IPS-18a (cell line): ENCODE results near the gene IL1RAPL1.

Experiments
- H3K27ac ChIP-seq: one replicate; pipeline ENCODE4 v1.5.1; 2013; ENCODE audit warnings: low read length
- H3K27me3 ChIP-seq: one replicate; pipeline ENCODE4 v1.6.1; 2013; ENCODE audit warnings: mild to moderate bottlenecking, low read length; ENCODE audit not compliant: control insufficient read depth, insufficient read depth
- H3K36me3 ChIP-seq: one replicate; pipeline ENCODE4 v1.6.1; 2013; ENCODE audit warnings: low read depth, low read length; ENCODE audit not compliant: control insufficient read depth
- H3K4me1 ChIP-seq: one replicate; pipeline ENCODE4 v1.6.1; 2013; ENCODE audit warnings: low read depth, low read length; ENCODE audit not compliant: control insufficient read depth
- H3K4me3 ChIP-seq: one replicate; pipeline ENCODE4 v1.5.1; 2013; ENCODE audit warnings: low read length
- H3K9ac ChIP-seq: one replicate; pipeline ENCODE4 v1.6.1; 2013; ENCODE audit warnings: mild to moderate bottlenecking, low read length, moderate library complexity
- H3K9me3 ChIP-seq: one replicate; pipeline ENCODE4 v1.6.1; 2013; ENCODE audit warnings: low read depth, low read length; ENCODE audit not compliant: control insufficient read depth

The IL1RAPL1 gene

DNA sequence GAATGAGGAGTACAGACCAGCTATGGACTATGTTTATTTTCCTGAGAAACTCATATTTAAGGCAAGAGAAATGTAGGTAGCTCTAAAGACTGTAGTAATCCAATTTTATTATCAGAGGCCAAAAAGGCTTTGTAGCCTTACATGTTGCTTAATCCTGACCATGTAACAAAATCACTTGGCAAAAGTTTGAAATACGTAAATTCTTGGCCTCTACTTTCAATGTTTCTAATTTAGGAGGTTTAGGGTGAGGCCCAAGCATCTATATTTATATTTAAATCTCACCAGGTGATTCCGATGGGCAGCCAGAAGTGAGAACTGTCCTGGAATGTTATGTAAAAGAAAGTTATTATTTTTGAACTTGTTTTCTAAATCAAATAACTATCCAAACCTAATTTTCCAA, 289.7 kb downstream of the IL1RAPL1 start:
- H3K36me3 ChIP-seq = no peaks in the 10 kb centered on the region
- H3K4me1 ChIP-seq = no peaks in the 10 kb centered on the region
- H3K9me3 ChIP-seq = peaks cover 22% of the 10 kb centered on the region
- no peak overlapping the region for H3K4me3 ChIP-seq
- H3K9ac ChIP-seq = no peak overlapping the region
- no peaks in the 10 kb centered on the region for H3K27me3 ChIP-seq
- H3K27ac ChIP-seq = no peak overlapping the region

DNA sequence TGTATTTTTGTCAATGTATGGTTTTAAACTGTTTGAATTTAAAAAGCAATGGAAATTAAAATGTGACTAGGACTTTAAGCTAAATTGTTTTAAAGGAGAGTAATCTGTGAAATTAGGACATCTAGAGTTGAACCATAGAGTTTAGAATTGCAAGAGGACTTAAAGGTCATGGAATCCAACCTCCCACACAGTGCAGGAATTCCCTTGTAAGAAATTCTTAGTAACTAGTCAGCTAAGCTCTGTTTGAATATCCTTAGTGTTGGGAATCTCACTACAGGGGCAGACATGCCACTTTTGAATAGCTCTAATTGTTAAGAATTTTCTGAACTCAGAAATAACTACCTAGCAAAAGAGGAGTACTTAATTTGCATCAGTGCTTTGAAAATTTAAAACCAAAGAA, 292.9 kb downstream of the IL1RAPL1 start:
- Histone ChIP-seq H3K27me3 (no peaks in the 10 kb centered on the region), H3K36me3 (no peaks in the 10 kb centered on the region), H3K9me3 (peaks cover 21% of the 10 kb centered on the region), H3K4me1 (no peaks in the 10 kb centered on the region), H3K9ac (no peak overlapping the region), H3K4me3 (no peak overlapping the region), H3K27ac (no peak overlapping the region)

DNA sequence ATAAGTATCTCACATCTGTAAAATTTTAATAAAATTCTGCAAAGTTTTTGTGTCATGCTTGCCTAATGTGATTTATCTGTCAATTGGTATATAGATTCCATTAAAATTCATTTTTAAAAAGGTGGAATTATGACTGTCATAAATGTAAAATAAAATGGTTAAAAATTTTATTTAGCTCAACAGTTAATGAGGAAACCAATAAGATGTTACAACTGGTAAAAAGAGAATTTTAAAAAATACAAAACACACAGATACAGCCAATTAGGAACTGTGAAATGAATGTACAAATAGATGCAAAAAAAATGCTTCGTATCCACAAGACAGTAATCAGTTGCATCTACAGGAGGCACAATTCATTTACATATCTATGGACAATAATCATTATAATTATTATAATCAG, 297.6 kb downstream of the IL1RAPL1 start:
- no peaks in the 10 kb centered on the region for H3K36me3 ChIP-seq
- H3K9ac ChIP-seq = no peak overlapping the region
- H3K9me3 ChIP-seq = peaks cover 30% of the 10 kb centered on the region
- H3K4me3 ChIP-seq = no peak overlapping the region
- no peaks in the 10 kb centered on the region for H3K27me3 ChIP-seq
- H3K27ac ChIP-seq = no peak overlapping the region
- H3K4me1 ChIP-seq = no peaks in the 10 kb centered on the region

DNA sequence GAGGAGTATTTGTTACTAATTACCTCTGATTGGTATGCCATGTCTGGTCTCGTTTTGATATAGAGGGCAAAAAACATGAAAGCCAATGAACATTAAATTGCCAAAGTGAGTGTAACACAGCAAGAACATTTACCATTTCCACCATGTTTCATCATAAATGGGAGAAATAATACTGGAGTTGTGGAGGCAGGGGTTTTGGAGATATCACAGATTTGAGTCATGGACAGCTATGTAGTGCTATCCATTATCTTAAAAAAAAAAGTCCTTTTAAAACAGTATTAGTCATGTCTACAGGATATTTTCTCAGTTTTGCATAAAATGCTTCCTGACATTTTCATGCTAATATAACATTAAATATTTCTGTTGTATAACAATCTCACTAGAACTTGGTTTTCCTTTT, 301.2 kb downstream of the IL1RAPL1 start:
- H3K27me3 ChIP-seq = no peaks in the 10 kb centered on the region
- H3K27ac ChIP-seq = no peak overlapping the region
- no peaks in the 10 kb centered on the region for H3K4me1 ChIP-seq
- no peak overlapping the region for H3K4me3 ChIP-seq
- peaks cover 26% of the 10 kb centered on the region for H3K9me3 ChIP-seq
- no peaks in the 10 kb centered on the region for H3K36me3 ChIP-seq
- H3K9ac ChIP-seq = no peak overlapping the region

DNA sequence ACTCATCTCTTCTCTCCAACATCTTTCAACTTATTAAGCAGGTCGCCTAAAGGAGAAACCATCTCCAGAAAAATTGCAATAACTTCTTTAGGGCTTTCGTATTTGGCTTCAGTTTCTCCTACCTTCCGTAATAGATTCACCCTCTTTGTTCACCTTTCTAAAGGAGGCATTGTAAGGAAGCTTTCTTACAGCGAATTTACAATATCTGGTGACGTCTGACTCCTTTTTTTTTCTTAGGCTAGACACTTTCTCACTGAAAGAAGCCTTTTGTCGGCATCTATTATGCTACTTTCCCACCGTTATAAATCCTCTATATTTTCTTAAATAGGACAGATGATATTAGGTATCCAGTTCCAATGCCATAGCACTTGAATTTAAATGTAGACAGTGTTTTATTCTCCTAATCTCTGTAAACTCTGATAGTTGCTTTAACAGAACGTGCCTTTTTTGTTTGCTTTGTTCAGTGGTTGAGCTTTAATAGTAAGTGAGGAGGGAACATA, 302.4 kb downstream of the IL1RAPL1 start:
- no peak overlapping the region for H3K9ac ChIP-seq
- H3K4me1 ChIP-seq = no peaks in the 10 kb centered on the region
- H3K27me3 ChIP-seq = no peaks in the 10 kb centered on the region
- H3K4me3 ChIP-seq = no peak overlapping the region
- H3K36me3 ChIP-seq = no peaks in the 10 kb centered on the region
- peaks cover 24% of the 10 kb centered on the region for H3K9me3 ChIP-seq
- no peak overlapping the region for H3K27ac ChIP-seq

DNA sequence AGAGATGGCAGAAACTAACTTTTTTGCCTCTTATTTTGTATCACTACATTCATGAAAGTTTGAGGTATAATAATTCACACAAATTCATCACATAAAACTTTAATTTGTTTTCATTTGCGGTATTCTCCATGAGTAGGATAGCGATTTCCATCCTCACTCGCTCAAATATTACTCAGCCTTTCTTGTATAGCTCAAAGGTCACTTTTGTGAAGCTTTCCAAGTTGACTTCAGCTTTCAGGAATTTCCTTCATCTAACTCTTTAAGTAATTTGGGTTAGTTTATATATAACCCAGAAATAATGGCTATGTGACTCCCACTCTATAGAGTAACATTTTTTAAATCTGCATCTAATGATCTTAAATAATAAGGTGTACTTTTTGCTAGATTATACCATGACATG, 314.4 kb downstream of the IL1RAPL1 start:
- no peak overlapping the region for H3K9ac ChIP-seq
- no peak overlapping the region for H3K4me3 ChIP-seq
- H3K4me1 ChIP-seq = no peaks in the 10 kb centered on the region
- H3K36me3 ChIP-seq = no peaks in the 10 kb centered on the region
- no peaks in the 10 kb centered on the region for H3K27me3 ChIP-seq
- H3K27ac ChIP-seq = no peak overlapping the region
- H3K9me3 ChIP-seq = peaks cover 18% of the 10 kb centered on the region

DNA sequence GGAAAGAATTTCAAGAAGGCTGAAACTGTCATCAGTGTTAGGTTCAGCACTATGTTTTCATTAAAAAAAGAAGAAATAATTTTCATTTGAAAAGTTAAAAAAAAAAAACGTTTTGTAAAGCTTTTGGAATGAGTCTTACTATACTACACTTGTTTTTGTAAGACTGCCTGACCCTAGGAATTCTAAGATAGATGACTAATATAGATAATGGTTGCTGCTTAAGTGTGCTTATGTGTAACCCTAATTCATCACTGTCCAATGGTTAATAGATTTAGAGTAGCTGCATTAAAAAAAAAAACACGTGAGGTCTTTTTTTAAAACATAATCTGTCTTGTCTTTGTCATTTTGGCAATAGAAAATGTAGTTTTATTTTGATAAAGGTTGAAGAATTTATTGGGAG, 323.2 kb downstream of the IL1RAPL1 start:
- Histone ChIP-seq H3K4me3 (no peak overlapping the region), H3K4me1 (no peaks in the 10 kb centered on the region), H3K9me3 (peaks cover 20% of the 10 kb centered on the region), H3K27me3 (no peaks in the 10 kb centered on the region), H3K9ac (no peak overlapping the region), H3K27ac (no peak overlapping the region), H3K36me3 (no peaks in the 10 kb centered on the region)

DNA sequence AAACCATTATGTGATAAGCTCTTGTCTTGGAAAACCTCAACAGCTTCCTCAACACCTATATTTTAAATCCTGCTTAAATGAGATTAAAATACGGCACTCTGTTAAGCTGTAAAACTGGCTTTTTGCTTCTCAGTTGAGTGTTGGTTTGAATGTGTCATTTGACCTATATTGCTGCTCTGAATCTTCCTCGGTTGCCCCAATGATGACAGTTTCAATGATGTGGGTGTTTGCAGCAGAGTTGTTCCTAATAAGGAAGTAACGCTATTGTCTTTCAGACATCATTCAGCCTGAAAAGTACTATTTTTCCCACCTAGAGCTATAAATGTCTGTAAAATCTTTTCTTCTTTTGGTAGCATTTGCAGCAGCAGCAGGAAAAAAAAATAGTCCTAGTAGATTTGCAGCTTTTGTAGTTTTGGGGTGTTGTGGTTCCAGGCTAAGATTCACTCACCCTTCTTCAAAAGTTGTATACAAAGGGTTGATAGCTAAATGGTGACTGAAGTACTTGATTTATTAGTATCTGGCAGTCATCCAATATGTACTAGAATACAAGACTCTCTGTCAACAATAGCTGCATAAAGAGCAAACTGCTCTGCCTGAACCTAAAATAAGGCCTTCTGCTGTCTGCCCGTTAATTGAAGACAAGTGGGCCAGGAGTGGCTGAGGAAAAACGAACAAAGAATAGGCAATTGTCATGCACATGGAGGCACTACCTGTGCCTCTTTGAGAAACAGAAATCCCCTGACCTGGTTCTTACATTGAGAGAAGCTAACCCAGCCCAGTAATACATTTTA, 333.1 kb downstream of the IL1RAPL1 start:
- Histone ChIP-seq H3K9me3 (peaks cover 8% of the 10 kb centered on the region), H3K27me3 (no peaks in the 10 kb centered on the region), H3K27ac (no peak overlapping the region), H3K4me3 (no peak overlapping the region), H3K36me3 (no peaks in the 10 kb centered on the region), H3K4me1 (peaks cover 13% of the 10 kb centered on the region), H3K9ac (no peak overlapping the region)

DNA sequence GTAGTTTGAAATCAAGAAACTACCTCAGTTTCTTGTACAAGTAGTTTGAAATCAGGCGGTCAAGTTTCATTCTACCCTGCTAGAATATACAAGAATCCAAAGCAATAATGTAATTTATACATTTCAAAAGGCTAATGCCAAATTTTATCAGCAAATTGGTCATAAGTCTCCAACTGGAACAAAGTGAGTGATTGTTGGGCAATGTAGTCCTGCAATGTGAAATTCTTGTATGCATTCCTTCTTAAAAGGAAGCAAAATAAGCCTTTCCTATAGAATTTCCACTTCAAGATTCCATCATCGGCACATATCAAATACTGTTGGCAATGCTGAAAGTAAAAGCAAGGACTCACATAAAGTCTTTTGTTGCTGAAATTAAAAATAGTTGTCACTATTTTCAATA, 334.9 kb downstream of the IL1RAPL1 start:
- no peak overlapping the region for H3K9ac ChIP-seq
- no peak overlapping the region for H3K4me3 ChIP-seq
- no peaks in the 10 kb centered on the region for H3K27me3 ChIP-seq
- no peak overlapping the region for H3K27ac ChIP-seq
- peaks cover 9% of the 10 kb centered on the region for H3K4me1 ChIP-seq
- no peaks in the 10 kb centered on the region for H3K36me3 ChIP-seq
- peaks cover 5% of the 10 kb centered on the region for H3K9me3 ChIP-seq

DNA sequence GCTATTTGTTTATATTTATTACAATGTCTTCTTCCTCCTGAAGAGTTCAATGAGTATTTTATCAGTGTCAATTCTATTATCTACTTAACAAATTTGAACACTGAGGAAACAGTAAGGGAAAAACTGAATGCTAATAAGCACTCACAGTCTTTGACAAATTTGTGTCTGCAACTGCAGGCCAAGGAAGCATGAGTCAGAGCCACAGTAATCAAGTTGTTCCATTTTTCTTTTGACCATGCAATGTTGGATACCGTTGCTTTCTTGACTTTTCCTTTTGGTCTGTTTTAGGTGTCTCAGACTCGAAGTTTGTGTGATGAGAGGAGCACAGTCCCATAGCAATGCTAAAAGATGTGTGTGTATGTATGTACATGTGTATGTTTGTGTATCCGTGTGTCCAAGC, 359.6 kb downstream of the IL1RAPL1 start:
- Histone ChIP-seq H3K36me3 (no peaks in the 10 kb centered on the region), H3K27ac (no peak overlapping the region), H3K27me3 (no peaks in the 10 kb centered on the region), H3K9ac (no peak overlapping the region), H3K9me3 (peaks cover 4% of the 10 kb centered on the region), H3K4me3 (no peak overlapping the region), H3K4me1 (no peaks in the 10 kb centered on the region)

DNA sequence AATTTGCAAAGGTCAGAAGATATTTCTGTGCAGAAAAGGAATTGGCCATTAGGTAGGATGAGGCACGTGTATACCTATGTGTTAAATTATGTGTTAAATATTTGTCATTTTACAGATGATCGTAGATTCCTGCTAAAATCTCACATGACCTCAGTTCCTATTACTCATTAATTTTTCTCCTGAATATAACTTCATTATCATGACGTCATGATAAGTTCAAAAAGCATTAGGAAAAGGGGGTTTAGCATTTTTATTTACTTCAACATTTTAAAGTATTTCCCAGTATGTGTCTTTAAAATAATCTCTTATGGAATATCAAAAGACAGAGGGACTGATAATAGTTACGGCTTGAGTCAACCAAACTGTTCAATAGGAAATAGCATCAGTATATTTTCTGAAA, 372.8 kb downstream of the IL1RAPL1 start:
- Histone ChIP-seq H3K4me1 (no peaks in the 10 kb centered on the region), H3K27me3 (no peaks in the 10 kb centered on the region), H3K36me3 (no peaks in the 10 kb centered on the region), H3K9me3 (peaks cover 18% of the 10 kb centered on the region), H3K27ac (no peak overlapping the region), H3K4me3 (no peak overlapping the region), H3K9ac (no peak overlapping the region)

DNA sequence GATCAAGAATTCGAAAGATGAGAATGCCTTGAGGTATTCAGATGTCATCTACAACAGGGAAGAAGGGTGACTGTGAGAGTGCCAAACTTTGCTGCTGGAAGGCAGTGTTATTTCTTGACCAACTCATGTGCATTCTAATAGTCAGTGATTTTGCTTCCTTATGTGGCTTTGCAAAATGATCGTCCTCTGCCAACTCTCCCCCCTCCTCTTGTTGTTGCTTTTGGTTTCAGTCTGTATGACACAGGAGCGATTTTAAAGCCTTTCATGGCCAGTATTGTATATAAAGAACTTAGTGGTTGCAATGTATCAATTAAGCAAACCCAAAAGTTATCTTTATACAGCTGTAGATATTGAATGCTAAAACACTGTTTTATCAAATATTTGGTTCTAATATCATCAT, 379.1 kb downstream of the IL1RAPL1 start:
- Histone ChIP-seq H3K9me3 (peaks cover 12% of the 10 kb centered on the region), H3K4me3 (no peak overlapping the region), H3K9ac (no peak overlapping the region), H3K36me3 (no peaks in the 10 kb centered on the region), H3K27ac (no peak overlapping the region), H3K27me3 (no peaks in the 10 kb centered on the region), H3K4me1 (peaks cover 3% of the 10 kb centered on the region)
